ENCODE measurements around the gene PRKCZ. TPM values are rescaled to one million over a fixed set of nuclear protein-coding genes. Genes with fewer than 3 reads are reported as not detected.

PRKCZ gene
- total and polyA plus RNA-seq, 9 of the 15 experiments (the other 6 are each of a cell fraction or from before 2014, with no cell fraction given): 0.07 to 3.1 (median 1.3) TPM

- no peak for TF ChIP-seq FOXO4 (CRISPR knock-in tag; IDR thresholded peaks at IDR 0.05)
- no peak for TF ChIP-seq ZNF121 (CRISPR knock-in tag; conservative IDR thresholded peaks at IDR 0.05)
- peak; percentile 73 for TF ChIP-seq ZNF592 (IDR thresholded peaks at IDR 0.05)
- no peak for TF ChIP-seq ZNF586 (CRISPR knock-in tag; conservative IDR thresholded peaks at IDR 0.05)
- no peak for TF ChIP-seq LEF1 (IDR thresholded peaks at IDR 0.05)
- peak; percentile 84 for TF ChIP-seq ZNF740 (CRISPR knock-in tag; IDR thresholded peaks at IDR 0.05)
- TF ChIP-seq ZNF740 (tag; IDR thresholded peaks at IDR 0.05): 0 out of 4 replicates have a peak, but pooled peaks of 1 of the 2 experiments have one; percentile 21
- TF ChIP-seq CTBP1 (IDR thresholded peaks at IDR 0.05; ENCODE audit: borderline replicate concordance): no peak
- TF ChIP-seq ZBTB7A (IDR thresholded peaks at IDR 0.05; ENCODE audit: borderline replicate concordance, control insufficient read depth, low read depth, low read length): peak; percentile 67; the same call in 1 of the 2 replicates
- no peak for TF ChIP-seq ATF2 (CRISPR knock-in tag; IDR thresholded peaks at IDR 0.05)
- TF ChIP-seq ZBTB2 (IDR thresholded peaks at IDR 0.05): 0 out of 2 replicates have a peak, but pooled peaks have one; percentile 23
- no peak for TF ChIP-seq MYC (IDR thresholded peaks at IDR 0.05; ENCODE audit: low read depth, low read length)
- 0 out of 2 replicates have a peak, but pooled peaks have one; percentile 65 for TF ChIP-seq MYC (CRISPR knock-in tag; IDR thresholded peaks at IDR 0.05; ENCODE audit: borderline replicate concordance, low read depth)
- TF ChIP-seq SOX6 (IDR thresholded peaks at IDR 0.05): no peak
- TF ChIP-seq RCOR1 (IDR thresholded peaks at IDR 0.05; ENCODE audit: borderline replicate concordance in 1 of 2, low read depth in 2 of 2, low read length in 2 of 2): no peak
- TF ChIP-seq PTTG1 (tag; IDR thresholded peaks at IDR 0.05; ENCODE audit: low read depth): no peak
Observed at GRCh38 chr1:2193514-2194281, 143.5 kb downstream of the PRKCZ start (continued).
